ENCODE results near the gene TSPAN9.

Gene TSPAN9, protein sequence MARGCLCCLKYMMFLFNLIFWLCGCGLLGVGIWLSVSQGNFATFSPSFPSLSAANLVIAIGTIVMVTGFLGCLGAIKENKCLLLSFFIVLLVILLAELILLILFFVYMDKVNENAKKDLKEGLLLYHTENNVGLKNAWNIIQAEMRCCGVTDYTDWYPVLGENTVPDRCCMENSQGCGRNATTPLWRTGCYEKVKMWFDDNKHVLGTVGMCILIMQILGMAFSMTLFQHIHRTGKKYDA

DNA sequence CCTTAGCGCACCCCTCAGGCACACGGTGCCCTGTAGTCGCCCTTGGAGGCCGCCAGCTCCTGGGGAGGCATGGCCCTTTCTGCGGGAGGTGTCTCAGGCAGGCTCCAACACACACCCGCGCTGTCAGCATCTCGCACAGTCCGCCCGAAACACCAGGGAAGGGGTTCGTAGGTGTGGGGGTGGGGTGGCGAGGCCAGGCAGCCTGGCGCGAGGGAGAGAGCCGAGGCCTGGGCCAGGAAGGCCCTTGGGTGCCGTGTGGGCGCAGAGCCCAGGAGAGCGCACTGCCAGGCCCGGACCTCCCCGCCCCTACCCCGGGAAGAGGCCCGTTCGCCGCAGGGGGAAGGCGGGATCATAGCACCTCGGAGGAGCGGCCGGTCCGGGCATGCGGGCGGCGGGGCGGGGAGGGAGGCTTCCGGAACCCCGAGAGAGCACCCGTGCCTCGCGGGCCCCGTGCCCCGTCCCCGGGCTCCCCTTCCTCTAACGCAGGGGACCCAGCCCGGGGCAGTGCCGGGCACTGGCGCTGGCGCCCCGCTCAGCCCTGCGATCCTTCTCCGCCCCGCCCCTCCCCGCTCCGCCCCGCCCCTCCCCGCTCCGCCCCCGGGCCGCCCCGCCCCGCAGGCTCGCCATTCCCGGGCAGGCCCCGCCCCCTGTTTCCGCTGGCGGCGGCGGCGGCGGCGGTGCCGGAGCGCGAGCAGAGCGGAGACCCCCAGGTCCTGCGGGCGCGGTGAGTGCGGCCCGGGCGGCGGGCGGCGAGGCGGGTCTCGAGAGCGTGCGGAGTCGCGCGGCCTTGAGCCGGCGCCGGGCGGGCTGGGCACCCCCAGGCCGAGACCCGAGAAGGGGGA is at the start of gene TSPAN9:
TSPAN9 (plus strand) TSS at position 650 of the 842 bp plus-strand sequence. CDS start 123,815 bp downstream, outside the sequence.
- peak; percentile 61 for DNase-seq

- DNase-seq, result no peak
Observed at GRCh38 chr12:3028108-3028507, 49.1 kb upstream of the TSPAN9 start.

DNA sequence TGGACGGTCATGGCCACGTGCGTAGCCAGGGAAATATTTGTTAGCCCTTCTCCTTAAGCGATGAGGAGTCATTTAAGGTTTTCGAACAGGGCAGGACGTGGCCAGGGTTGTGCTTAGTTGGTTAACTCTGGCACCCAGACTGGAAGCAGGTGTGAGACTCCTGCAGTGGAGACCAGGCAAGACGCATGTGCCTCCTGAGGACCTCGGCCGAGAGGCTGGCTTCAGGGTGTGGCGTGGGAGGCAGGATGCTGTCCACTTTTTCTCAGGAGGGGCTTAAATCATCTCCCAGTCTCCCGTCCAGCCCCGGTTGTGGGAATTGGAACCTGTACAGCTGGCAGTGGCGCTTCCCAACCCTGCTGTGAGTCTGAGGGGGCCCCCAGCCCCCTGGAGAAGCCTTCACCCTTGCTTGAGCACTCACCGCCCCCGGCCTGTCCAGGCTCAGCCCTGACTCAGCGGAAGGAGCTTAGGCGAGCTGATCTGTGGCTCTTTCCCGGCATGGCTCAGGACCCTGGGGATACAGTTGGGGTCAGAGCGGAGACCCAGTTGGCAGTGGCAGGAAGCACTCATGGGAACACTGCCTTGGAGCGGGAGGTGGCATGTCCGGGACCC is 46.3 kb upstream of the TSPAN9 start:
- no peak for DNase-seq

- no peak for DNase-seq
Observed at GRCh38 chr12:3032161-3032560, 45.0 kb upstream of the TSPAN9 start.

DNA sequence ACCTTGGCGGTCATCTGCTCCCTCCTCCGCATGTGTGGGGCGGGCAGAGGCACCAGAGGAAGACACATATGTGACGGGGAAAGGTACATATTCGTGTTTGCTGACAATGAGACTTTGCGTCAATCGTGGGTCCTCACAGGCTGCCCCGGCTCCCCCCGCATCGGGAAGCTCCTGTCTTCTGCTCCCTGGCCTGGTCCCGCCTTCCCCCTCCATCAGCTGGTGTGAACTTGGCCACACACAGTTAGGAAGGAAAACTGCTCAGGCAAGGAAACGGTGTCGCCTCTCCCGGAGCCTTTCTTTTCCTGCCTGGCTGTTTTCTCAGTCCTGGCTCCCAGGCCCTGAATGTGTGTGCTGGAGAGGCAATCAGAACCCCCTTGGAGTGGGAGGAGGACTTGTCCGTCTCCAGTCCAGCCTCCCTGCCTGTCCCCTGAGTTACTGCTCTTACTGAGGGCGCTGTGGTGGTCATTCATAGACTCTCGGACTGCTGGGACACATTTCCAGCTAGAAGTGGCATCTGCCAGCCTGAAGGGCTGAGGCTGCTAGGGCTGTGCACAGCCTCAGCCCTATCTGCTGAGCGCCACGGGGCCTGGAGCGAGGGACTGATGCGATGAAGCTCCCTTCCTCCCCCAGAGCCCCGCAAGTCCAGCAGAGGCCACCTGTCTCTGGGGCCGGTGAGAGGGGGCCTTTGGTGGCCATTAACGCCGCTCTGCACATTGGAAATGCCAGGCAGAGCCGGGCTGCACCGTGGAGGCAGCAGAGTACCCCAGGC is 44.2 kb upstream of the TSPAN9 start:
- no peak for DNase-seq

DNA sequence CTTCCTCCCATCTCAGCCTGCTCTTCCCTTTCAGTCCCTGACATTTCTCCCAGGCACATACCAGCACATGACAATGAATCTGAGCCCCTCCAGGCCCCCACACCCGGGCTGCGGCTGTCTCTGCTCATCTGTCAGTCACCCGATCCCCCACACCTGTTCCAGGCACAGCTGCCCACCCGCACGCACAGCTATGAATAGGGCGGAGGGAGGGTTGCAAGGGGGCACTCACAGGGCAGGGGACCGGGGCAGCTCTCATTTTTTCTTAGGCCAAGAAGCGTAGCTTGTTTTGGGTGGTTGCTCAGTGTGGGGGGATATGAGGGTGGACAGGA is 43.7 kb upstream of the TSPAN9 start:
- no peak for DNase-seq

DNA sequence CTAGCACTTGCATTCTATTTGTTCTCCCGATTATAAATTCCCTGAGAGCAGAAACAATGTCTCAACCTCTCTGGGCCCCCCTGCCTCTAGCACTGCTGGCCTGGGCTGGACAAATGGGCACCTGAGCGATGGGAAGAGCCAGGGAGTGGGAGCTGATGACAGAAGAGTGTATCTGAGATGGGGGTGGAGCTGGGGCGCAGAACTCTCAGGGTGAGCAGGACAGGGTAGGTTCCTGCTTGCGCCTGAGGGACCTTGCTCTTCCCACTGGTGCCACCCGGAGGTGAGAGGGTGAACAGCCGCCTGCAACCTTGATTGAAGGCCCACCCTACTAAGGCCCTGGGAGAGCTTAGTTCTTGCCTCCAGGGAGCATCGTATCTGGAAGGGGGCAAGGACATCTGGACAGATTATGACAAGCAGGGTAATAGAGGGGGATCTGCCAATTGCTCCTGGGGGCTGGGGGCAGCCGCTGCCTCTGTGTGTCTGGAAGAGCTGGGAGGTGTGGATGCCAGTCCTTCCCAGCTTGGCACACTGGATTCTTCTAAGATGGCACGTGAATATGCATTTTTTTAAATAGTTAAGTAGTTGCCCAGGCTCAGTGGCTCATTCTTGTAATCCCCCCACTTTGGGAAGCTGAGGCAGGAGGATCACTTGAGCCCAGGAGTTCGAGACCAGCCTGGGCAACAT is 43.0 kb upstream of the TSPAN9 start:
- peak; percentile 70 for DNase-seq

GRCh38 chr12:3035171-3035570 is 42.0 kb upstream of the TSPAN9 start:
- no peak for DNase-seq

- DNase-seq, result no peak
Observed at GRCh38 chr12:3035815-3036702, 41.1 kb upstream of the TSPAN9 start.

- no peak for DNase-seq
Observed at GRCh38 chr12:3036901-3037600, 40.1 kb upstream of the TSPAN9 start.

DNA sequence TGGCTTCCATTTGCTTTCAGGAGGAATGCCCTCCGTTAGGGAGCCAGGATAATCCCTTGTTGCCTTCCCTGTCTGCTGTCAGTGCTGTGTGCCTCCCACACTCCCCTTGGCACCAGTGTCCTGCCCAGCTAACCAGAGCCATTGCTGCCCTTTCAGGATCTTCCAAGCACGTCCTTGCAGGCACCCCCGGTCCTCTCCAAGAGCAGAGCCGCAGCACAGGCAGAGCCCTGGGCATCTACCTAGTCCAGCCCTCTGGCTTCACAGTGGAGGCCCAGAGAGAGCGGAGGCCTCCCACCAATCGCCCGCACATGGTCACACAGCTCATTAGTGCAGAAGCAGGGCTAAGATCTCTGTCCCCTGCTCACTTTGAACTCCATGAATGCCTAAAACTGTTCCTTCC is 39.0 kb upstream of the TSPAN9 start:
- no peak for DNase-seq

DNA sequence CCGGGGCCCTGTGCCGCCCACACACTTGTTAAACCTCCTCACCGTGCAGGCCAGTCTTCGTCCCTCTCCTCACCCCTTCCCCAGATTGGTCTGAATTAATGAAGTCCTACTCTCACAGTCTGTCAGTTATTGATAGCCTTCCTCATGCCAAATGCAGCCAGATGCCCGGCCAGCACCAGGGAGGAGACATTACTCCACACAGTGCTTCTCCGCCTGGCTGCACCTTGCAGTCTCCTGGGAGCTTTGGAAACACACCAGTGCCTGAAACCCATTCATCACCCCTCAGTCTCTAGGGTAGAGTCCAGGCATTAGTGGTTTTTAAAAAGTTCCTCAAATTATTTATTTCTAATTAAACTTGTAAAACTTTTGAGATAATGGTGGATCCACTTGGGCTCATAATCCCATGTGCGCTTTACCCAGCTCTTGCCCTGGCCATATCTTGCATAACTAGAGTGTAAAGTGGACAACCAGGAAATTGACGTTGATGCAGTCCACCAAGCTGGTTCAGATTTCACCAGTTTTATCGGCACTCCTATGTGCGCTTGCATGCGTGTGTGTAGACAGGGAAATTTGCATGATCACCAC is 38.2 kb upstream of the TSPAN9 start:
- DNase-seq, result no peak

GRCh38 chr12:3040026-3040656 is 37.0 kb upstream of the TSPAN9 start:
- DNase-seq, result no peak

DNA sequence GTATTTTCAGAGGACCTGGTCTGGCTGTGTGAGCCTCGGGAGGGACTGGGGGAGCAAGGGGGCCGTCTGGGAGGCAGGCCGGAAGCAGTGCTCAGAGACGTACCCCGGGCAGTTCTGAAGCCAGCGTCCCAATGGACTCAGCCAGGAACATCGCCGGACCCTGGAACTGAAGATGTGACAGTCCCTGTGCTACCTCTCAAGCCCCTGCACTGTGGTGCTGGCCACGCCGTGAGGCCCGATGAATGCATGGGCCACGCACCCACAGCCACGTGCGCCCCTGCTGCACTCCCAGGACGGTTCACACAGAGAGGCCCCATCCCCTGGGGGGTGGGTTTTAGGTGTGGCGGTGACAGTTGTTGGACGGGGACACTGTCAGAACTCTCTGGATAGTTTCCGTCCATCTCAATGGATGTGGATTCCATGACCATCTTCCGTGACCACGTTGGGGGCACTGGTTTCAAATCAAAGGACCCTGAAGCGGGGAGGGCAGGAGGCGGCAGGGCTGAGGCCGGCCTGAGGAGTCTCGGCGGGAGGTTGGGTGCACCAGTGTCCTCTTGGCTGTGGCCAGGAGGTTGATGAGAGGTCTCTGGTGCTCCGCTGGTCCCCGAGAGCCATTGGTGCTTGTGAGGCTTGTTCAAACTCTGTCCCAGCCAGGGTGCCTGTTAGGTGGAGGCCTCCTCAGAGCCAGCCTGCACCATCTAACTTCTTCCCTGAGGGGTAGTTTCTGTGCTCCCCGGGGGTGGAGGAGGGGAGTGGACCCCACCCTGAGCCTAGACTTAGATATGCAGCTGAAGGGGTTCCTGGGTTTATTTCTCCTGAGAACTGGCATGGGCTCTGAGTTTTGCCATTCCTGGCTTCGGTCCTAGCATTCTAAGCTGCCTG is 36.3 kb upstream of the TSPAN9 start:
- no peak for DNase-seq

DNA sequence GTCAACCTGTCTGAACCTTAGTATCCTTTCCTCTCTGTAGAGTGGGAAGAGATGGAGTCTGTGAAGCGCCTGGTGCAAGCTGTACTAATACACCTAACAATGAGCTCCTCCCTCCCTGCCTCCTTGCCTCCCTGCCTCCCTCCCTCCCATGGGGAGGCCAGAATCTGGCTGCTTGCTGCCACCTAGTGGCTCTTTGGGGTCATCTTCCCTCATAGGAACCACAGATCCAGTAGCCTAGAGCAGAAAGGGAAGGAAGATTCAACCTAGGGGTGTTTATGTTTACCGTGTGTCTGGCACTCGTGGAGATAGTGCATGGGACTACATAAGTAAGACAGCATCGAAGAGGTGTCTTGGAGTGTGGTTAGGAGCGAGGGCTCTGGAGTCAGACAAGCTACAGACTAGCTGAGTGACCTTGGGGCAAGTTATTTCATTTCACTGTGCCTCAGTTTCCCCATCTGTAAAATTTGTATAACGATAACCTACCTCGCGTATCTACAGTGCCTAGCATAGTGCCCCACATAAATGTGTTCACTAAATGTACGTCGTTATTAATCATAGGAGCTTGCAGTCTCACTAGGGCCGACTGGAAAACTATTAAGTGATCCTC is 35.5 kb upstream of the TSPAN9 start:
- DNase-seq, result peak; percentile 75

DNA sequence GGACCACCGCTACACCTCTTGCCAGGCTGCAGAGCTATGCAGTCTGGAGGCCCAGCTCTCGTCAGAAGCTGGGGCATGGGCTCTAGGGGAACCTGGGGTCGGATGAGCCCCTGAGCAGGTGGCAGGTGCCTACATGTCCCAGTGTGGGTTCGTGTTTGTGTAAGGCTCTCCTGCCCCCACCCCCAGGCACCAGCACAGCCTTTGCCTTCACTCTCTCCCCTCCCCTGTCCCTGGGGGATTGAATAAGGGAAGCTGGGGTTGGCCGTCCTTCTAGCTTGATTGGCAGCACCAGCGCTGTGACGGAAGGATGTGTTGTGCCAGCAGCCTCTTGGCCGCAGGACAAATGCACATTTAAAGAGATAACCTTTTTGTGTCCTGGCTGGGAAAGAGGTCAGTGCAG is 34.8 kb upstream of the TSPAN9 start:
- no peak for DNase-seq

DNA sequence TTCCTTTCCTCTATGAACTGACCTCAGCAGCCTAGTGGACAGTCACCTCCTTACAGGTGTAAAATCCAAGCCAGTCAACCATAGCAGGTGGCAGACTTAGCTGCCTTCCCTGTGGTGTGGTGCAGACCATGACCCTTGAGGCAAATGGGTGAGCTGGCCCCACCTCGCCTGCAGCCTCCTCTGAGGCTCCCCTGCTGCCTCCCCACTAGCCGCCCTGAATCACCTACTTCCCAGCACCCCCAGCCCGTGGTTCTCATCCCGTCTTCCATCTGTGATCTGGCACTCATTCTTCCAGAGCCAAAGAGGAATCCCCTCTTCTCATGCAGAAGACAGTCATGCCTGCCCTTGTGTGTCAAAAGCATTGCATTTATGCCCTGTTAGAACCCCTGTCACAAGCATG is 34.4 kb upstream of the TSPAN9 start:
- DNase-seq, result no peak

DNA sequence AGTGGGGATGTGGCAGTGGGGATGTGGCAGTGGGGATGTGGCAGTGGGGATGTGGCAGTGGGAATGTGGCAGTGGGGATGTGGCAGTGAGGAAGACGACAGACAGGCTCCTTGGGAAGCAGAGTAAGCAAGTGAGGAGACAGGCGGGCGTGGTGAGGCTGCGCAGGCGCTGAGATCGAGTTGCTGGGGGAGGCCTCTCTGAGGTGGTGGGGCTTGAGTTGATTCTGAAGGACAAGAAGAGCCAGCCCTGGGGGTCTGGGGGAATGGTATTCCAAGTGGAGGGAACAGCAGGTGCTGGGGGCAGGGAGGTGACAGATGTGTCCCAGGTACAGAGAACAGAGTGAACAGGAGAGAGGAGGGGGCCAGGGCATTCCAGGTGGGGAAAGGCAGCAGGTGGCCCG is 33.8 kb upstream of the TSPAN9 start:
- no peak for DNase-seq

Measured in activated CD4-positive, alpha-beta T cell treated with anti-CD3 and anti-CD28 coated beads for 48 hours (primary cell).